Cardiac fibroblast (primary cell): ENCODE data around the gene ULBP3.

Experiments
- DNase-seq, 2 donors: peaks; one replicate each; pipeline versions ENCODE4 v3.0.0 to v3.0.0-alpha.2; 2010; ENCODE audit warnings: low read depth in 2 of 2
- H3K4me3 ChIP-seq, 2 donors: replicated peaks in 1 of 2; 1 replicate in 1 of 2; 2 replicates in 1 of 2; pipeline ENCODE4 v1.5.1; 2011; ENCODE audit warnings: low read depth in 2 of 2, low read length in 2 of 2, mild to moderate bottlenecking in 2 of 2, moderate library complexity in 1 of 2
- CTCF ChIP-seq: IDR thresholded peaks from one replicate; pipeline ENCODE4 v1.5.1; 2011; ENCODE audit warnings: low read depth, mild to moderate bottlenecking, low read length, inconsistent platforms

Gene ULBP3

GRCh38 chr6:150046943-150047342 is 22.0 kb downstream of the ULBP3 start:
- no peak for TF ChIP-seq CTCF
- no peak for DNase-seq
- no peak overlapping the region for H3K4me3 ChIP-seq

- no peak for DNase-seq
- H3K4me3 ChIP-seq: no peak overlapping the region
- no peak for TF ChIP-seq CTCF
Measured at GRCh38 chr6:150044621-150045145, 24.2 kb downstream of the ULBP3 start.

- H3K4me3 ChIP-seq: no peak overlapping the region
- DNase-seq: no peak
- no peak for TF ChIP-seq CTCF
Measured at GRCh38 chr6:150043501-150044412, 25.2 kb downstream of the ULBP3 start.

GRCh38 chr6:150043096-150043495 is 25.8 kb downstream of the ULBP3 start:
- no peak for DNase-seq
- H3K4me3 ChIP-seq: no peak overlapping the region
- no peak for TF ChIP-seq CTCF

GRCh38 chr6:150038202-150039062 is 30.5 kb downstream of the ULBP3 start:
- H3K4me3 ChIP-seq: no peak overlapping the region
- TF ChIP-seq CTCF: no peak
- no peak for DNase-seq

- DNase-seq: no peak
- no peak overlapping the region for H3K4me3 ChIP-seq
- TF ChIP-seq CTCF: no peak
Measured at GRCh38 chr6:150037526-150038201, 31.3 kb downstream of the ULBP3 start.
